Thoracic aorta (tissue), 2 donors: ENCODE data around the gene PDIK1L. TPM values are rescaled to one million over a fixed set of nuclear protein-coding genes. Genes with fewer than 3 reads are reported as not detected.

Source experiments
- ATAC-seq: fragments of 150-250 bp; one replicate; pipeline ENCODE4 v1.8.0; 2017; ENCODE audit warnings: low read depth; ENCODE audit not compliant: insufficient number of reproducible peaks, low FRiP score
- DNase-seq: peaks from one replicate; pipeline ENCODE4 v3.0.0-alpha.2; 2020; ENCODE audit warnings: low spot score
- H3K27ac ChIP-seq, 2 donors: fragments of 200-600 bp; sonication (generic); 1 replicate in 1 of 2; 2 replicates in 1 of 2; pipeline ENCODE4 v1.5.1; 2016; ENCODE audit warnings: mild to moderate bottlenecking in 2 of 2, moderate library complexity in 2 of 2
- H3K27me3 ChIP-seq: fragments of 200-600 bp; sonication (generic); replicated peaks from 2 replicates; pipeline ENCODE4 v1.6.0; 2016; ENCODE audit warnings: mild to moderate bottlenecking; ENCODE audit not compliant: insufficient read depth
- H3K36me3 ChIP-seq: fragments of 200-600 bp; sonication (generic); one replicate; pipeline ENCODE4 v1.5.1; 2016
- H3K4me1 ChIP-seq, 2 donors: fragments of 200-600 bp; sonication (generic); 1 replicate in 1 of 2; 2 replicates in 1 of 2; pipeline versions ENCODE4 v1.5.1 to v1.6.0; 2016; ENCODE audit warnings: low read depth in 2 of 2, mild to moderate bottlenecking in 1 of 2; ENCODE audit not compliant: control insufficient read depth in 1 of 2
- H3K4me3 ChIP-seq: fragments of 200-600 bp; sonication (generic); 2 replicates; pipeline ENCODE4 v1.5.1; 2016; ENCODE audit warnings: mild to moderate bottlenecking
- H3K9me3 ChIP-seq: fragments of 200-600 bp; sonication (generic); 2 replicates; pipeline ENCODE4 v1.5.1; 2016
- total RNA-seq, 2 donors: library from RNA; depleted of rRNA; stranded (reverse); fragments of >200 nt; gene quantifications; one replicate each; pipeline versions ENCODE4 v1.1.0 to v1.2.3, GENCODE V29; 2016
- TF ChIP-seq, protein P1 (sequence below): fragments of 200-600 bp; sonication (generic); IDR thresholded peaks from one replicate; pipeline ENCODE4 v1.5.1; 2019; ENCODE audit warnings: antibody characterized with exemption

Gene PDIK1L
- total RNA-seq, 2 donors from 2014 or later, result 9.6 to 10.4 TPM

DNA sequence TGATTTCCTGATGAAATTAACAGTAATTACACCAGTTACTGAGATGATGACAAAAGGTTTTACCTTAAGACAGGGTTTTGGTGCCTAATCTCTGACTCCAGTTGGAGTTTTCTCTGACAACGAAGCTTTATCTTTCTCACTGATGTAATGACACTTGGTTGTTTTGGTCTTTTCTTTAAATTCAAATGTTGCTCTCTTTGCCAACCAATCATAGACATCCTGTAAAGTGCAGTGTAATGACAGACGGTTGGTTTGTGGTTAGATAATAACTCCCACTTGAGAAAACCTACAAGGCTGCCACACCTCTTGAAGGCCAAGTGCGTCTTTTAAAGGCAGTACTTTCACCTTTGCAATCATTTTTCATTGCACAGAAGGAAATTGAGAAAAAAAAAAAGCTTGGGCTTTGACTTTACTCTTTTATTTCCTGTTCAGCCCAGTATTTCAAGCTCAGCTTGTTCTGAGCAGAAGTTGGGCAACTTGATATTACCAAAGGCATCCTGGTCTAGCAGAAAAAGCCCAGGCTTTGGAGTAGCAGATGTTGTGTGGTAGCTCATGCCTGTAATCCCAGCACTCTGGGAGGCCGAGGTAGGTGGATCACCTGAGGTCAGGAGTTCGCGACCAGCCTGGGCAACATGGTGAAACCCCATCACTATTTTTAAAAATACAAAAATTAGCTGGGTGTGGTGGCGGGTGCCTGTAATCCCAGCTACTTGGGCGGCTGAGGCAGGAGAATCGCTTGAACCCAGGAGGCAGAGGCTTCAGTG lies 14.9 kb downstream of the PDIK1L start:
- Histone ChIP-seq H3K4me3 (no peak overlapping the region), H3K36me3 (peaks cover 4% of the 10 kb centered on the region), H3K9me3 (no peaks in the 10 kb centered on the region), H3K4me1 (peaks cover 3 to 4% of the 10 kb centered on the region in 2 donors), H3K27ac (no peak overlapping the region), H3K27me3 (no peaks in the 10 kb centered on the region)
- TF ChIP-seq, protein P1, sequence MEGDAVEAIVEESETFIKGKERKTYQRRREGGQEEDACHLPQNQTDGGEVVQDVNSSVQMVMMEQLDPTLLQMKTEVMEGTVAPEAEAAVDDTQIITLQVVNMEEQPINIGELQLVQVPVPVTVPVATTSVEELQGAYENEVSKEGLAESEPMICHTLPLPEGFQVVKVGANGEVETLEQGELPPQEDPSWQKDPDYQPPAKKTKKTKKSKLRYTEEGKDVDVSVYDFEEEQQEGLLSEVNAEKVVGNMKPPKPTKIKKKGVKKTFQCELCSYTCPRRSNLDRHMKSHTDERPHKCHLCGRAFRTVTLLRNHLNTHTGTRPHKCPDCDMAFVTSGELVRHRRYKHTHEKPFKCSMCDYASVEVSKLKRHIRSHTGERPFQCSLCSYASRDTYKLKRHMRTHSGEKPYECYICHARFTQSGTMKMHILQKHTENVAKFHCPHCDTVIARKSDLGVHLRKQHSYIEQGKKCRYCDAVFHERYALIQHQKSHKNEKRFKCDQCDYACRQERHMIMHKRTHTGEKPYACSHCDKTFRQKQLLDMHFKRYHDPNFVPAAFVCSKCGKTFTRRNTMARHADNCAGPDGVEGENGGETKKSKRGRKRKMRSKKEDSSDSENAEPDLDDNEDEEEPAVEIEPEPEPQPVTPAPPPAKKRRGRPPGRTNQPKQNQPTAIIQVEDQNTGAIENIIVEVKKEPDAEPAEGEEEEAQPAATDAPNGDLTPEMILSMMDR, result no peak
- DNase-seq (no peak), ATAC-seq (no peak)

DNA sequence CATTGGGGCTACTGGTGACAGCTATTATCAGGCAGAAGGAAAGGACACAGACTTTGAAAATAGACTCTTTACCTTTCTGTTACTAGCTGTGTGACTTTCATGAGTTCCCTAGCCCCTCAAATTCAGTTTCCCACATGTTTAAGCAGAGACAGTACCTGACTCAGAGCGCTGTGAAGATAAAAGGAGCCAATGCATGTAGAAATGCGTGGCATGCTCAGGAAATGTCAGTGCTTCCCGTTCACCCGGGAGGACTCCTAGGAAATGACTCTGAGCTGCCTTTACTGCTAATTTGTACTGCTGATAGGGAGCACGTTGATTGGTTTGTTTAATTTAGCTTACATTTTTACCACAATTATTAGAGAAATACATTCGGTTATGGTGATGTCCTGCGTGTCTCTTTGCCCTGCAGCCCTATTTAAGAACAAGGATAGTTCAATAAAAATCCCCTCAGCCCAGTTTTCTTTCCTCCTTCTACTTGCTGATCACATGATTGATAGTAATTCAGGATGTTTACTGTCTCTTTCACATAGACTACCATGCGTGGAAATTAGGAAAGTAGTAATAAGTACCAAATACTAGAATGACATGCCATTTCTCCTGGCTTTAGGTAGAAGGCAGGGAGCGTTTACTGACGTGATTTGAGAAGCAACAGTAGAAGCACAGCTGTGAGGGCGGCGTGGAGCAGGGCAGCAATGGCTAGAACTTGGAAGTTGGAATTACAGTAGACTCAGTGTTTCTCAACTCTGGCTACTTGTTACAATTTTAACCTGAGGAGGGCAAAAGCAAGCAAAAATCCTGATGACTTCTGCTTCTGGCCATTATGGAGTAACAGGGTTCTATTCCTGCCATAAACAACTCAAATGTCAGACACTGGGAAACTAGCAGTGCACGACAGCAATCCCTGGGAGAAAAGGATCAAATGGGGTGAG lies 15.9 kb downstream of the PDIK1L start:
- H3K27ac ChIP-seq, result no peak overlapping the region
- DNase-seq, result no peak
- H3K36me3 ChIP-seq, result peaks cover 4% of the 10 kb centered on the region
- peak overlapping the region; percentile 3 for H3K4me3 ChIP-seq
- ATAC-seq, result no peak
- TF ChIP-seq, protein P1, result no peak
- H3K27me3 ChIP-seq, result no peaks in the 10 kb centered on the region
- H3K4me1 ChIP-seq, result peaks cover 0 to 4% of the 10 kb centered on the region in 2 donors
- H3K9me3 ChIP-seq, result no peaks in the 10 kb centered on the region

DNA sequence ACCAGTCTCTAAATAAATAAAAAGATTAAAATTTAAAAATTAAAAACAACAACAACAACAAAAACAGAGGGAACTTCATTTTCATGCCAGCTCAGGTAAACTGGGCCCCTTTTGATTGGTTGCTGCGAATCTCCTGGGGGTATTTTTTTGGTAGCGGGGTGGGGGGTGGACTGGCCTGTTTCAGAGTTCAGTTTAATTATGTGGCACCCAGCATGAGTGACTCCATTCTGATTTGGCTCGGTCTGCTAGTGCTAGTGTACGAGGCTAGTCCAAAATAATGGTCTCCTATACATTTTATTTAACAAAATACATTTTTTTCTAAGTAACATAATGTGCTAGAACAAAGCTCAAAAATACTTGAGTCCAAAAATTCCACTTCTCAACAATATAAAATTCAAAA lies 18.2 kb downstream of the PDIK1L start:
- no peaks in the 10 kb centered on the region for H3K36me3 ChIP-seq
- peaks cover 0 to 4% of the 10 kb centered on the region in 2 donors for H3K4me1 ChIP-seq
- no peaks in the 10 kb centered on the region for H3K27me3 ChIP-seq
- ATAC-seq (no peak), DNase-seq (no peak)
- no peak overlapping the region for H3K4me3 ChIP-seq
- no peak overlapping the region for H3K27ac ChIP-seq
- TF ChIP-seq, protein P1, result no peak
- no peaks in the 10 kb centered on the region for H3K9me3 ChIP-seq

DNA sequence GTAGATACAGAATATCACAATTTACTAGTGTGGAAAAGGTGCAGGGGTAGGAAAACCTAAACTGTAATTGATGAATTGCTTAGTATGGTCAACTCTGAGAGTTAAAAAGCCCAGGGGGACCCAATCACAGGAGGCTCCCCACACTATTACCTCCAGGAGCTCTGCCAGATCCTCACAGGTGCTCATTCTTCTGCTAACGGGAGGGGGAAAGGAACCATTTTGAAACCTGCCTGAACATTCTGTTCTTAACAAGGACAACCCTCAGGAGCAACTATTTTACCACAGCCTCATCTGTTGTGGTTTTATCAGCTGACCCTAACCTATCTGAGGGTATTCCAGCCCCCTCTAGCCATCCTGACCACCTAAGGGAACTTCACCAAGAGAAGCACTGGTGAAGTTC lies 19.1 kb downstream of the PDIK1L start:
- H3K27ac ChIP-seq, result no peak overlapping the region
- ATAC-seq, result no peak
- no peak overlapping the region for H3K4me3 ChIP-seq
- TF ChIP-seq, protein P1, result no peak
- no peaks in the 10 kb centered on the region for H3K36me3 ChIP-seq
- H3K27me3 ChIP-seq, result no peaks in the 10 kb centered on the region
- DNase-seq, result no peak
- H3K9me3 ChIP-seq, result no peaks in the 10 kb centered on the region
- peaks cover 0 to 4% of the 10 kb centered on the region in 2 donors for H3K4me1 ChIP-seq
